Subcutaneous abdominal adipose tissue (tissue), 5 donors: ENCODE measurements around the gene GDF9.

Source experiments
- H3K27ac ChIP-seq: one replicate; pipeline ENCODE4 v1.7.0; 2013; ENCODE audit warnings: low read depth, mild to moderate bottlenecking, inconsistent platforms, low read length, moderate library complexity
- H3K27me3 ChIP-seq, 5 donors: one replicate each; pipeline ENCODE4 v1.7.0; 2013; ENCODE audit warnings: low read length in 5 of 5, inconsistent platforms in 1 of 5; ENCODE audit not compliant: control insufficient read depth in 5 of 5, insufficient read depth in 4 of 5
- H3K36me3 ChIP-seq, 5 donors: one replicate each; pipeline ENCODE4 v1.7.0; 2013; ENCODE audit warnings: low read length in 5 of 5; ENCODE audit not compliant: control insufficient read depth in 5 of 5, insufficient read depth in 5 of 5
- H3K4me1 ChIP-seq, 5 donors: one replicate each; pipeline ENCODE4 v1.7.0; 2013; ENCODE audit warnings: low read length in 5 of 5, mild to moderate bottlenecking in 3 of 5, moderate library complexity in 1 of 5; ENCODE audit not compliant: control insufficient read depth in 5 of 5, insufficient read depth in 5 of 5
- H3K4me3 ChIP-seq, 5 donors: one replicate each; pipeline ENCODE4 v1.7.0; 2013; ENCODE audit warnings: low read length in 5 of 5, low read depth in 1 of 5
- H3K9ac ChIP-seq, 5 donors: one replicate each; pipeline ENCODE4 v1.7.0; 2013; ENCODE audit warnings: low read length in 5 of 5, mild to moderate bottlenecking in 4 of 5, moderate library complexity in 3 of 5
- H3K9me3 ChIP-seq, 5 donors: one replicate each; pipeline ENCODE4 v1.7.0; 2013; ENCODE audit warnings: low read length in 5 of 5; ENCODE audit not compliant: control insufficient read depth in 5 of 5
- donor health status: healthy.
- donor health status: healthy.
- donor health status: healthy.
- donor health status: healthy.
- donor health status: healthy.

GDF9 gene, protein sequence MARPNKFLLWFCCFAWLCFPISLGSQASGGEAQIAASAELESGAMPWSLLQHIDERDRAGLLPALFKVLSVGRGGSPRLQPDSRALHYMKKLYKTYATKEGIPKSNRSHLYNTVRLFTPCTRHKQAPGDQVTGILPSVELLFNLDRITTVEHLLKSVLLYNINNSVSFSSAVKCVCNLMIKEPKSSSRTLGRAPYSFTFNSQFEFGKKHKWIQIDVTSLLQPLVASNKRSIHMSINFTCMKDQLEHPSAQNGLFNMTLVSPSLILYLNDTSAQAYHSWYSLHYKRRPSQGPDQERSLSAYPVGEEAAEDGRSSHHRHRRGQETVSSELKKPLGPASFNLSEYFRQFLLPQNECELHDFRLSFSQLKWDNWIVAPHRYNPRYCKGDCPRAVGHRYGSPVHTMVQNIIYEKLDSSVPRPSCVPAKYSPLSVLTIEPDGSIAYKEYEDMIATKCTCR

DNA sequence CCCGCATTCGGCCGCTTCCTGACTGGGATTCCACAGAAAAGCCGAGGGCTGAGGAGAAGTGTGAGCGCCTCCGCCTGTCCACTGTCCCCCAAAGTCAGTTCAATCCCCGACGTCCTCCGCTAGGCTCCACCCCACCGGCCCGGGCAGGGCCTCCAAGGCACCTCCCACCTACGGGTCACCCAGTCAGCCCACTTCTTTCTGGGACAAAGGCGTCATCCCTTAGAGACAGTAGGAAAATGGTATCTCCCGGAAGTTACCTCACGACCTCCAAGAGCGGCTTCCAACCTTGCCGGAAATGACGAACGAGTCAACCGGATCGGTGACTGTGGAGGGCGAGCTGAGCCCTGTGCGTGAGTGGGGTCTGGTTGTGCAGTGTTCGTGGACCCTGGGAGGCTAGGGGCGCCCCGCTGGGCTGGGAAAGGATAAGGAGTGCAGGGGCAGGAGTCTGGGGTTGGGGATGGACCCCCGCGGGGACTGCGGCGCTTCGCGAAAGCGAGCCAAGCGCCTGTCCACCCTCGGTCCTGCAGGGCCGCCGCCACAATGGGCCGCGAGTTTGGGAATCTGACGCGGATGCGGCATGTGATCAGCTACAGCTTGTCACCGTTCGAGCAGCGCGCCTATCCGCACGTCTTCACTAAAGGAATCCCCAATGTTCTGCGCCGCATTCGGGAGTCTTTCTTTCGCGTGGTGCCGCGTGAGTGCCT, at the start of gene GDF9, which contains the start of gene UQCRQ:
GDF9 (minus strand) TSS at position 128 of the 704 bp plus-strand sequence. CDS start 1,936 bp downstream, outside the sequence.
UQCRQ (plus strand) TSS at position 301 of the 704 bp plus-strand sequence; CDS start at position 541, 240 bp downstream.
- peak within 1 kb of the TSS; percentile 68 to 92 (median 81) for H3K4me3 ChIP-seq
- peaks cover 0 to 27% (median 16%) of the 10 kb centered on the region in 5 donors for H3K36me3 ChIP-seq
- peak within 1 kb of the TSS; percentile 94 for H3K27ac ChIP-seq
- no peaks in the 10 kb centered on the region for H3K27me3 ChIP-seq
- peaks cover 0 to 25% (median 15%) of the 10 kb centered on the region in 5 donors for H3K4me1 ChIP-seq
- no peaks in the 10 kb centered on the region for H3K9me3 ChIP-seq
- H3K9ac ChIP-seq: peak within 1 kb of the TSS; percentile 70 to 95 (median 82)

DNA sequence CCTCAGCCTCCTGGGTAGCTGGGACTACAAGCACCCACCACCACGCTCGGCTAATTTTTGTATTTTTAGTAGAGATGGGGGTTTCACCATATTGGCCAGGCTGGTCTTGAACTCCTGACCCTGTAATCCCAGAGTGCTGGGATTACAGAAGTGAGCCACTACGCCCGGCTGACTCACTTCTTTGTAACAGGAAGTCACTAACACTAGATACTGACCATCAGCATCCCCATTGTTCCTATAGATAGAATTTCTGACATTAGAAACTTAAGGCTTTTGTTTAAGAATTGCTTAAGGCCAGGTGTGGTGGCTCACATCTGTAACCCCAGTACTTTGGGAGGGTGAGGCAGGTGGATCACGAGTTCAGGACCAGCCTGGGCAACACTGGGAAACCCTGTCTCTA, 49.4 kb upstream of the GDF9 start:
- Histone ChIP-seq H3K9ac (no peak overlapping the region), H3K27ac (no peak overlapping the region), H3K36me3 (peaks cover 12 to 38% (median 19%) of the 10 kb centered on the region in 5 donors), H3K4me3 (no peak overlapping the region), H3K9me3 (no peaks in the 10 kb centered on the region), H3K27me3 (no peaks in the 10 kb centered on the region), H3K4me1 (no peaks in the 10 kb centered on the region)

DNA sequence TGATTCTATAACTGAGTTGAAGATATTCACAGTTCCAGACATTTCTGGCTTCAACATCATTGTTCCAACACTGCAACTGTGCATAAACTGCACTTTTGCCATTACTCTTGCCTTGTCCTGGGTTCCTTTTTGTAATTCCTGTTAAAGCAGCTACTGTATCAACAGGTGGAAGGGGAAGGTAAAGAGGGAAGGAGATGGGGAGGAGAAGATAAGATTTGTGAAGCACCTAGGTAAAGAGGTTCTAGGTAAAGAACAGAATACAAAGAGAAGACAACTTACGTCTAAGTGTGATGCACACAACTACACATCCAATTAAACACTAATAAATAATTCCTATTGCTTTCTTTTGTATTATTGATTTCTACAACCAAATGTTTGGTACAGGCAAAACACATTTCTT, 43.4 kb upstream of the GDF9 start:
- peaks cover 12 to 44% (median 25%) of the 10 kb centered on the region in 5 donors for H3K36me3 ChIP-seq
- no peak overlapping the region for H3K9ac ChIP-seq
- no peak overlapping the region for H3K4me3 ChIP-seq
- no peaks in the 10 kb centered on the region for H3K4me1 ChIP-seq
- no peaks in the 10 kb centered on the region for H3K27me3 ChIP-seq
- H3K9me3 ChIP-seq: no peaks in the 10 kb centered on the region
- no peak overlapping the region for H3K27ac ChIP-seq

DNA sequence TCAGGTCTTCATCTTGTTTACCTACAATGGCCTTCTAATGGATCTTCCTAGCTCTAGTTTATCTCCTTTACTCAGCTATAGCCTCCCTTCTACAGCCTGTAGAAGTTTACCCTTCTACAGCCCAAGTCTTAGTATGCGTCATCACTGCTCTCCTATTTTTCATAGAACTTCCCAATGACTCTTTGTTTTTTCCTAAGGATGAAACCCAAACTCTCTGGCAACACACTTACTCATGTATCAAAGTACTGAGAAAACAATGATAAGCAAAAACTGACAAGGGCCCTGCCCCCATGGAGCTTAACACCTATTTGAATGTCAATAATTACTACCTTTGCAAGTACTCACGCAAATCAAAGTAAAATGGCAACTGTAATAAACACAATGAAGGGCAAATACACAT, 40.9 kb upstream of the GDF9 start:
- Histone ChIP-seq H3K36me3 (peaks cover 1 to 27% (median 22%) of the 10 kb centered on the region in 5 donors), H3K9ac (no peak overlapping the region), H3K9me3 (no peaks in the 10 kb centered on the region), H3K27ac (no peak overlapping the region), H3K4me3 (no peak overlapping the region), H3K27me3 (no peaks in the 10 kb centered on the region), H3K4me1 (no peaks in the 10 kb centered on the region)

DNA sequence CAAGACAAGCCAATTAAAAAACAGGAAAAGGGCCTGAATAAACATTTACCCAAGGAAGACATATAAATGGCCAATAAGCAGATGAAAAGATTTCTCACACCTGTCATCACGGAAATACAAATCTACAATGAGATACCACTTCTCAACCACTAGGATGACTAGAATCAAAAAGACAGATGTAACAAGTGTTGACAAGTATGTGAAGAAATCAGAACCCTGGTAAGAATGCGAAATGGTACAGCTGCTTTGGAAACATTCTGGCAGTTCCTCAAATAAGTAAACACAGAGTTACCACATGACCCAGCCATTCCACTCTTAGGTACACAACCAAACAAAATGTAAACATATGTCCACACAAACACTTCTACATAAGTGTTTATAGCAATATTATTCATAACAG, 39.7 kb upstream of the GDF9 start:
- no peak overlapping the region for H3K4me3 ChIP-seq
- no peak overlapping the region for H3K9ac ChIP-seq
- H3K27me3 ChIP-seq: no peaks in the 10 kb centered on the region
- no peaks in the 10 kb centered on the region for H3K4me1 ChIP-seq
- no peaks in the 10 kb centered on the region for H3K9me3 ChIP-seq
- H3K27ac ChIP-seq: no peak overlapping the region
- H3K36me3 ChIP-seq: peaks cover 0 to 28% (median 23%) of the 10 kb centered on the region in 5 donors

DNA sequence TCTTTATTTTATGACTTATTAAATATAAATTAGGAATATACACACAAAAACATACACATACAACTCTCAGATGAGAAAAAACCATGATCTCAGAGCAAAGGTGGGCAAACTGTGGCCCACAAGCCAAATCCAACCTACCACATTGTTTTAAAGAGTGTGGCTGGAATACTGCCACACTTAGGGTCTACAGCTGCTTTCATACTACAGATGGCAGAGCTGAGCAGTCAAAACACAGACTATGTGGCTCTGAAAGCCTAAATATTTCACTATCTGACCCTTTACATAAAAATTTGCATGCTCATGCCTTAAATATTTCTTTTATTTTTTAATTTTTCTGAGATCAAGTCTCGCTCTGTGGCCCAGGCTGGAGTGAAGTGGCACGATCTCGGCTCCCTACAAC, 35.5 kb upstream of the GDF9 start:
- H3K9me3 ChIP-seq: no peaks in the 10 kb centered on the region
- H3K4me3 ChIP-seq: no peak overlapping the region
- H3K27me3 ChIP-seq: no peaks in the 10 kb centered on the region
- no peaks in the 10 kb centered on the region for H3K4me1 ChIP-seq
- H3K27ac ChIP-seq: no peak overlapping the region
- H3K9ac ChIP-seq: no peak overlapping the region
- H3K36me3 ChIP-seq: peaks cover 13 to 32% (median 24%) of the 10 kb centered on the region in 5 donors

DNA sequence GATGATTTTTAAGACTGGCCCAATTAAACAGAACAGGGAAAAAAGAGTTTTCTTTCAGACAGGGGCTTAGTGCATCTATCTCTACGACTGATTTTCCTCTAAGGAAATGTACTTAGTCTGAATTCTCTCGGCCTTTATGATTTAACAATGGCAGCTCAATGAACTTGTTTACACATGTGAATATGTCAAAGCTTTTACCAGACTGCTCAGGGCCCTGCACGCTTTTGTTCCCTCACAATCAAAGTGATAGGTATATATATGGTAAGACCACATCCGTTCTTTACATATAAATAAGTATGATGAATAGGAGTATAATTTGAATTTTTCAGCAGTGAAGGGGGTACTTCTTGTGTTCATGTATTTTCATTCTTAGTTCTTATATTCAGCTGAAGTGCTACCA, 34.8 kb upstream of the GDF9 start:
- no peak overlapping the region for H3K4me3 ChIP-seq
- no peak overlapping the region for H3K9ac ChIP-seq
- H3K4me1 ChIP-seq: peaks cover 0 to under 1% (median 0%) of the 10 kb centered on the region in 5 donors
- no peak overlapping the region for H3K27ac ChIP-seq
- H3K9me3 ChIP-seq: no peaks in the 10 kb centered on the region
- H3K27me3 ChIP-seq: no peaks in the 10 kb centered on the region
- peaks cover 20 to 39% (median 31%) of the 10 kb centered on the region in 5 donors for H3K36me3 ChIP-seq

DNA sequence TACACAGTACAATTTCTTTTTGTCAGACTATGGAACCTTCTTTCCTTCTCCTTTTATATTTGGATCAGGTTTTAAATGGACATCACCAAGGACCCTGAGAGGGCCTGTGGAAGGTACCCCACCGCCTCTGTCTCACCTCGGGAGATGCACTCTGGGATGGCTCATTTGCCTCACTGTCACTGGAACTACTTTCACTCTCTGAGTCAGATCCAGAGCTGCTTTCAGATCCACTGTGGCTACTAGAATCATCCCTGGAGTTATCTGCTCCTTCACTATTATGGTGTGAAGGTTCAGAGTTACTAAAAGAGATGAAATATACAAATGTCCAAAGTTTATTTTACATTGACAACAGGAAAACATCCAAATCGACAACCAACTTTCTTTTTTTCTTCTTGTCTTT, 31.8 kb upstream of the GDF9 start:
- peaks cover 38 to 61% (median 50%) of the 10 kb centered on the region in 5 donors for H3K36me3 ChIP-seq
- no peaks in the 10 kb centered on the region for H3K27me3 ChIP-seq
- no peak overlapping the region for H3K27ac ChIP-seq
- no peaks in the 10 kb centered on the region for H3K9me3 ChIP-seq
- H3K4me3 ChIP-seq: no peak overlapping the region
- no peak overlapping the region for H3K9ac ChIP-seq
- H3K4me1 ChIP-seq: peaks cover 0 to 6% (median 2%) of the 10 kb centered on the region in 5 donors

DNA sequence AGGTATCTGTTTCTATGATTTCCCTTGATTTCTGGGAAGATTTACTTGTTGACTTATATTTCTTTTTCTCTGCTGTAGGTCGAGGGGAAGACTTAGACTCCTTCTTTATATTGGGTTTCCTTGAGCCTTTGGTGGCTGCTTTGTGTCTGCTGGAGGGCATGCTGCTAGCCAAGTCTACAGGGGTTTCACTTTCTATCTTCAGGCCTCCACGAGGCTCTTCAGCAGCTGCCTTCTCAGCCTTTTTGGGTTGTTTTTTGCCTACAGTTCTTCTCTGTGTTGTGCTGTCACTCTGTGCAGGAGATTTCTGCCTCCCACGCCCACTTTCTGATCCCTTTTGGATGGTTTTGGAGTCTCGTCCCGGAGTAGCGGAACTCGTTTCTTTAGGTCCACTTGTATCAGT, 30.4 kb upstream of the GDF9 start:
- Histone ChIP-seq H3K36me3 (peaks cover 51 to 75% (median 61%) of the 10 kb centered on the region in 5 donors), H3K27ac (no peak overlapping the region), H3K9ac (peak overlapping the region in 1 of 5 donors; percentile 10)

More for the DNA sequence above, 30.4 kb upstream of the GDF9 start:
- H3K4me1 ChIP-seq: peaks cover 0 to 6% (median 2%) of the 10 kb centered on the region in 5 donors
- H3K27me3 ChIP-seq: no peaks in the 10 kb centered on the region
- no peak overlapping the region for H3K4me3 ChIP-seq
- H3K9me3 ChIP-seq: no peaks in the 10 kb centered on the region
